ENCODE data around the gene OAS3. TPM values are rescaled to one million over a fixed set of nuclear protein-coding genes. Genes with fewer than 3 reads are reported as not detected.
"Not testable (repeated sequence)": the region's sequence is repeated elsewhere in the genome, so short reads cannot be mapped to it uniquely, and the experiment has no call there.

The OAS3 gene
- total and polyA plus RNA-seq, 3 donors from 2014 or later = 6.9 to 11.5 (median 8.5) TPM

DNA sequence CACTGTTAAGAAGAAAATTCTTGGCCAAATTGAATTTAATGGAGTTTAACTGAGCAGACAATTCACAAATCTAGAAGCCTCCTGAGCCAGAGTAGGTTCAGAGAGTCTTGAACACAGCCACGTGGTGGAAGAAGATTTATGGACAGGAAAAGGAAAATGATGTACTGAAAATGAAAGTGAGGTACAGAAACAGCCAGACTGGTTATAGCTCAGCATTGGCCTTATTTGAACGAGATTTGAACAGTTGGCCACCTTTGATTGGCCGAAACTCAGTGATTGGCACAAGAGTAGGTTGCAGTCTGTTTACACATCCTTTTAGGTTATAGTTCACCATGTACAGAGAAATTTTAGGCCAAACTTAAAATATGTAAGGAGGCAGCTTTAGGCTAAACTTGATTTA lies 50.0 kb downstream of the OAS3 start:
- Histone ChIP-seq H3K4me1 (no peaks in the 10 kb centered on the region), H3K4me3 (no peak overlapping the region), H3K36me3 (ENCODE audit: low read depth, missing control alignments) (no peaks in the 10 kb centered on the region), H3K27me3 (no peaks in the 10 kb centered on the region), H3K9me3 (no peaks in the 10 kb centered on the region), H3K27ac (no peak overlapping the region)
- WGBS, 2 donors = 74 to 76% methylated on average over 3 of the region's 3 CpGs
- TF ChIP-seq, protein P1, sequence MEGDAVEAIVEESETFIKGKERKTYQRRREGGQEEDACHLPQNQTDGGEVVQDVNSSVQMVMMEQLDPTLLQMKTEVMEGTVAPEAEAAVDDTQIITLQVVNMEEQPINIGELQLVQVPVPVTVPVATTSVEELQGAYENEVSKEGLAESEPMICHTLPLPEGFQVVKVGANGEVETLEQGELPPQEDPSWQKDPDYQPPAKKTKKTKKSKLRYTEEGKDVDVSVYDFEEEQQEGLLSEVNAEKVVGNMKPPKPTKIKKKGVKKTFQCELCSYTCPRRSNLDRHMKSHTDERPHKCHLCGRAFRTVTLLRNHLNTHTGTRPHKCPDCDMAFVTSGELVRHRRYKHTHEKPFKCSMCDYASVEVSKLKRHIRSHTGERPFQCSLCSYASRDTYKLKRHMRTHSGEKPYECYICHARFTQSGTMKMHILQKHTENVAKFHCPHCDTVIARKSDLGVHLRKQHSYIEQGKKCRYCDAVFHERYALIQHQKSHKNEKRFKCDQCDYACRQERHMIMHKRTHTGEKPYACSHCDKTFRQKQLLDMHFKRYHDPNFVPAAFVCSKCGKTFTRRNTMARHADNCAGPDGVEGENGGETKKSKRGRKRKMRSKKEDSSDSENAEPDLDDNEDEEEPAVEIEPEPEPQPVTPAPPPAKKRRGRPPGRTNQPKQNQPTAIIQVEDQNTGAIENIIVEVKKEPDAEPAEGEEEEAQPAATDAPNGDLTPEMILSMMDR (IDR thresholded peaks at IDR 0.05) = no peak
- TF ChIP-seq POLR2A (IDR thresholded peaks at IDR 0.05) = no peak
- DNase-seq = no peak
- intact Hi-C loops (cut with DNase I; ENCODE audit: low total_unique reads) = no loop called here

DNA sequence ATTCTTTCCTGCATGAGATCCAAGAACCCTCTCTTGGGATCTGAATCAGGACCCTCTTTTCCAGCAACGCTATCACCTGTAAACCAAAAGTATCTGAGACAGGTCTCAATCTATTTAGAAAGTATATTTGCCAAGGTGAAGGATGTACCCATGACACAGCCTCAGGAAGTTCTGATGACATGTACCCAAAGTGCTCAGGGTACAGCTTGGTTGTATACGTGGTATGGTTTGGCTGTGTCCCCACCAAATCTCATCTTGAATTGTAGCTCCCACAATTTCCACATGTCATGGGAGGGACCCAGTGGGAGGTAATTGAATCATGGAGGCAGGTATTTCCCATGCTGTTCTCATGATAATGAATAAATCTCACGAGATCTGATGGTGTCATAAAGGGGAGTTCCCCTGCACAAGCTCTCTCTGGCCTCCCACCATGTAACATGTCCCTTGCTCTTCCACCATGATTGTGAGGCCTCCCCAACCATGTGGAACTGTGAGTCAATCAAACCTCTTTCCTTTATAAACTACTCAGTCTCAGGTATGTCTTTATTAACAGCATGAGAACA lies 50.6 kb downstream of the OAS3 start:
- H3K9me3 ChIP-seq; H3K27me3 ChIP-seq; H3K4me3 ChIP-seq; H3K4me1 ChIP-seq; H3K27ac ChIP-seq; intact Hi-C loops (cut with DNase I; ENCODE audit: low total_unique reads); DNase-seq; H3K36me3 ChIP-seq (ENCODE audit: low read depth, missing control alignments): not testable (repeated sequence)
- WGBS, 2 donors = 92 to 95% methylated on average over 3 of the region's 3 CpGs

DNA sequence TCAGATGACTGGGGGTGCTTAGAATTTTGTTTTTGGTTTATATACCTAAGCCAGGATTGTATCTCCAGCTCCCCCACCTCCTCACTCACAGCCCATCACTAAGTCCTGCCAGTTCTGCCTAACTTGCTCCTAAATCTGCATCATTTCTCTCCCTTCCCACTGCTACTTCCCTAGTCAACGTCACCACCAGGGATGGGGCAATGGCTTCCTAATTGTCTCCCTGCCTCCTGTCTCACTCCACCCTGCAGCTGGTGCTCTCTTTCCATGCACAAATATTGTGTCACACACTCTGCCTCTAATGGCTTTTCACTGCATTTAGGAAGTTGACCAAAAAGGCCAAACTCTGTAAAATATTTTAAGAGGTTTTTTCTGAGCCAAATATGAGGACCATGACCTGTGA lies 51.5 kb downstream of the OAS3 start:
- 64 to 75% methylated on average over 1 of the region's 1 CpG for WGBS, 2 donors
- Histone ChIP-seq H3K4me1 (no peaks in the 10 kb centered on the region), H3K9me3 (no peaks in the 10 kb centered on the region), H3K4me3 (no peak overlapping the region), H3K27me3 (no peaks in the 10 kb centered on the region), H3K27ac (no peak overlapping the region), H3K36me3 (ENCODE audit: low read depth, missing control alignments) (no peaks in the 10 kb centered on the region)
- intact Hi-C loops (cut with DNase I; ENCODE audit: low total_unique reads) = no loop called here
- no peak for DNase-seq
- TF ChIP-seq POLR2A (IDR thresholded peaks at IDR 0.05) = no peak
- TF ChIP-seq, protein P1 (IDR thresholded peaks at IDR 0.05) = no peak

DNA sequence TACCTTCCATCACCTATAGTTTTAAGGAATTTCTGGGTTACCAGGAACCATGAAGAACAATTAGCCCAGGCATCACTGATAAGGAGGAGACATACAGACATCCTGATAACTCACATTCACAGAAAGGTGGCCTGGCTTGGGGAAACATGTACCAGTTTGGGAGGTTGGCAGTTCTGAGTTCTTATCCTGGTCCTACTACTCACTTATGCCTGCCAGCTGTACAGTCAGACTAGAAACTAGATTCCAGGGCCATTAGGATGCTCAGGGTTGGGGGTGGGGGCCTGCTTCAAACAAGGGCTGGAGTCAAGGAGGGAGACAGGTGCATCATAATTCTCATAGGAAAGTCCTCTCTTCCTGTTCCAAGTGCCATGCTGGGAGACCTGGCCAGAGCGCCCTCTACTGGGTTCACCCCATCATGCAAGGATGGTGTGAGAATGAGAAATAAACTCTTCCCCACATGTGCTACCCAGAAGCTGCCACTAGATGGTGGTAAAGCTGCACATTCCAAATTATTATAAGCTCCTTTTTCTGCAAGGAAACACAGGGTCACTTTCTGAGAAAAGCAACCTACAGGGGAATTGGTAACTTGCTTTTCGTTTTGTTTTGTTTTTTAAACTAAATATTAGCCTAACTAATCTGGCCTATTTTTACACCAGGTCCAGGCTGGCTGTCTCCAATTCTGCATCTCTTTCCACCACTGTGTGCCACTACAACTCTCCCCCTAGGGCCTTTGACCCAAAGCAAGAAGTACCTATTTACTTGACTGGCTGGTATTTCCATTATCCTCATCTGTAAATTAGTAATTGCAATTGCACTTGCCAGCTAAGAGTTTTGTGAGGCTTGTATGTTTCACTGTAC lies 54.5 kb downstream of the OAS3 start:
- DNase-seq = peak; percentile 66
- Histone ChIP-seq H3K4me1 (no peaks in the 10 kb centered on the region), H3K9me3 (no peaks in the 10 kb centered on the region), H3K36me3 (ENCODE audit: low read depth, missing control alignments) (no peaks in the 10 kb centered on the region), H3K27ac (no peak overlapping the region), H3K27me3 (no peaks in the 10 kb centered on the region), H3K4me3 (no peak overlapping the region)
- TF ChIP-seq, protein P1 (IDR thresholded peaks at IDR 0.05) = peak; percentile 72 to 91 (median 84)
- TF ChIP-seq POLR2A (IDR thresholded peaks at IDR 0.05) = no peak
- intact Hi-C loops (cut with DNase I; ENCODE audit: low total_unique reads) = no loop called here
- 8 to 12% methylated on average over 2 of the region's 2 CpGs for WGBS, 2 donors

DNA sequence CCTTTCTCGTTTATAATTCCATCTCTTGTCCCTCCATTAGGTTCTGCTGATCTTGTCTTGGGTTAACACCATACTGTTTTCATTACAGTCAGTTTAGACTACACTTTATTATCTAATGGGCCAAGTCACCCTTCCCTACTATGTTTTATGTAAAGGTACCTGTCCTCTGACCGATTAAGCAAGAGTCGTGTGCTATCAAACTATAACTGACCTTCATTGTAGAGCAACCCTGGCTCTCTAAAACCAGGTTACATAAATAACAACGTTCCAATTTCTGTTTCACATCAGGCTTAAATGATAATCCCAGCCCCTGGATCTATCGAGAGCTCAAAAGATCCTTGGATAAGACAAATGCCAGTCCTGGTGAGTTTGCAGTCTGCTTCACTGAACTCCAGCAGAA lies 56.7 kb downstream of the OAS3 start:
- no peak for DNase-seq
- Histone ChIP-seq H3K9me3 (no peaks in the 10 kb centered on the region), H3K4me1 (no peaks in the 10 kb centered on the region), H3K36me3 (ENCODE audit: low read depth, missing control alignments) (no peaks in the 10 kb centered on the region), H3K27me3 (no peaks in the 10 kb centered on the region), H3K4me3 (no peak overlapping the region), H3K27ac (no peak overlapping the region)
- WGBS, 2 donors = 87 to 89% methylated on average over 5 of the region's 5 CpGs
- TF ChIP-seq POLR2A (IDR thresholded peaks at IDR 0.05) = no peak
- TF ChIP-seq, protein P1 (IDR thresholded peaks at IDR 0.05) = no peak
- intact Hi-C loops (cut with DNase I; ENCODE audit: low total_unique reads) = no loop called here

Measured in testis (tissue), 3 donors.